ENCODE data around the gene MACF1. TPM values are rescaled to one million over a fixed set of nuclear protein-coding genes. Genes with fewer than 3 reads are reported as not detected.
"Not testable (repeated sequence)": the region's sequence is repeated elsewhere in the genome, so short reads cannot be mapped to it uniquely, and the experiment has no call there.

Gene MACF1
- total and polyA plus RNA-seq, 12 donors, result 85.3 to 379 (median 305) TPM

- intact Hi-C loops (cut with DNase I), result no loop called here
- no peak for TF ChIP-seq CTCF (IDR thresholded peaks at IDR 0.05)
- Histone ChIP-seq H3K4me3 (no peak overlapping the region), H3K9me3 (peaks cover 0 to 10% (median 0%) of the 10 kb centered on the region in 11 donors), H3K36me3 (no peaks in the 10 kb centered on the region), H3K27me3 (peaks cover 0 to 20% (median 9%) of the 10 kb centered on the region in 7 donors), H3K4me1 (peaks cover 3 to 24% (median 9%) of the 10 kb centered on the region in 9 donors), H3K27ac (peak overlapping the region in 2 of 10 donors; percentile 10 to 60)
- ATAC-seq (no peak), DNase-seq (no peak)
- 75 to 83% methylated on average over 4 to 5 of the region's 5 CpGs for WGBS, 2 donors
Observed at GRCh38 chr1:39497585-39497984, 293.1 kb downstream of the MACF1 start.

- Histone ChIP-seq H3K9me3 (peaks cover 0 to 10% (median 0%) of the 10 kb centered on the region in 11 donors), H3K27ac (peak overlapping the region in 2 of 10 donors; percentile 10 to 60), H3K27me3 (peaks cover 0 to 14% (median 3%) of the 10 kb centered on the region in 7 donors), H3K4me1 (peaks cover 3 to 24% (median 9%) of the 10 kb centered on the region in 9 donors)
- ATAC-seq, result peak in 4 of 8 donors; percentile 11 to 61 (median 36)
- DNase-seq; H3K4me3 ChIP-seq; intact Hi-C loops (cut with DNase I); H3K36me3 ChIP-seq: not testable (repeated sequence)
- 69 to 71% methylated on average over 9 of the region's 9 CpGs for WGBS, 2 donors
Observed at GRCh38 chr1:39498096-39498710, 293.7 kb downstream of the MACF1 start.

GRCh38 chr1:39498821-39499220 is 294.3 kb downstream of the MACF1 start:
- Histone ChIP-seq H3K27ac (peak overlapping the region in 3 of 10 donors; percentile 1 to 69 (median 67)), H3K4me1 (peaks cover 3 to 24% (median 9%) of the 10 kb centered on the region in 9 donors), H3K9me3 (peaks cover 0 to 10% (median 0%) of the 10 kb centered on the region in 11 donors)
- DNase-seq; H3K27me3 ChIP-seq; H3K36me3 ChIP-seq; intact Hi-C loops (cut with DNase I); H3K4me3 ChIP-seq: not testable (repeated sequence)
- ATAC-seq, result peak in 3 of 8 donors; percentile 7 to 27 (median 25)
- 84 to 91% methylated on average over 10 to 11 of the region's 15 CpGs for WGBS, 2 donors

- Histone ChIP-seq H3K27ac (peak overlapping the region in 7 of 10 donors; percentile 1 to 69 (median 46)), H3K4me3 (no peak overlapping the region), H3K4me1 (peaks cover 3 to 24% (median 9%) of the 10 kb centered on the region in 9 donors), H3K27me3 (peaks cover 0 to under 1% (median 0%) of the 10 kb centered on the region in 7 donors), H3K9me3 (peaks cover 0 to 10% (median 0%) of the 10 kb centered on the region in 11 donors), H3K36me3 (no peaks in the 10 kb centered on the region)
- DNase-seq (peak; percentile 46 to 67), ATAC-seq (peak; percentile 43 to 90 (median 76))
- TF ChIP-seq CTCF (IDR thresholded peaks at IDR 0.05), result no peak
- 15 to 31% methylated on average over 5 of the region's 5 CpGs for WGBS, 2 donors
- intact Hi-C loops (cut with DNase I), result no loop called here
Observed at GRCh38 chr1:39499668-39500067, 295.2 kb downstream of the MACF1 start.

- H3K4me1 ChIP-seq, result peaks cover 3 to 24% (median 9%) of the 10 kb centered on the region in 9 donors
- ATAC-seq (no peak), DNase-seq (no peak)
- intact Hi-C loops (cut with DNase I), result no loop called here
- H3K27ac ChIP-seq, result no peak overlapping the region
- H3K9me3 ChIP-seq, result peaks cover 0 to 10% (median 0%) of the 10 kb centered on the region in 11 donors
- no peak for TF ChIP-seq CTCF (IDR thresholded peaks at IDR 0.05)
- no peak overlapping the region for H3K4me3 ChIP-seq
- no peaks in the 10 kb centered on the region for H3K27me3 ChIP-seq
- WGBS, 2 donors, result 93 to 95% methylated on average over 4 of the region's 4 CpGs
- H3K36me3 ChIP-seq, result no peaks in the 10 kb centered on the region
Observed at GRCh38 chr1:39500862-39501389, 296.4 kb downstream of the MACF1 start.

All from heart right ventricle (tissue), 16 donors.